GM19238 (cell line): ENCODE results near the gene GRID1.
"Not testable (repeated sequence)": the region's sequence is repeated elsewhere in the genome, so short reads cannot be mapped to it uniquely, and the experiment has no call there.

Source experiments
- DNase-seq: peaks from one replicate; pipeline ENCODE4 v3.0.0; 2011; ENCODE audit warnings: low spot score; ENCODE audit not compliant: insufficient read length

The GRID1 gene

DNA sequence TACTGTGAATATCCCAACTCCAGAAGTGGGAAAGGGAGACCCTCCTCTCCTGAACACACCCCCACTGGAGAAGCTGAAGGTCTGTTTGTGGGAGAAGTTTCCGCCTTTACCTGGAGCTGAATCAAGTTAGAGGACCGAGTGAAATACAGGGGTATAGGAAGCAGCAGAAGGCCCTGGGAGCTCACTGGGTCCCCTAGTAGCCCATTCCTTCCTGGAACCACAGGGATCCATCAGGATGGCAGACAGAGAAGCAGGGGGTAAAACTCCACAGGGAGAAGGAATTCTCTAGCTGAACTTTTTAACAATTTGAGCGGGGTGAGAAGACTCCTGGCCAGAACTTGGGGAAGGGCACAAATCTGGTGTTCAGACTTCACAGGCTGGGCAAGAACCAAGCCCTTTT is 275.8 kb downstream of the GRID1 start:
- DNase-seq: no peak

DNA sequence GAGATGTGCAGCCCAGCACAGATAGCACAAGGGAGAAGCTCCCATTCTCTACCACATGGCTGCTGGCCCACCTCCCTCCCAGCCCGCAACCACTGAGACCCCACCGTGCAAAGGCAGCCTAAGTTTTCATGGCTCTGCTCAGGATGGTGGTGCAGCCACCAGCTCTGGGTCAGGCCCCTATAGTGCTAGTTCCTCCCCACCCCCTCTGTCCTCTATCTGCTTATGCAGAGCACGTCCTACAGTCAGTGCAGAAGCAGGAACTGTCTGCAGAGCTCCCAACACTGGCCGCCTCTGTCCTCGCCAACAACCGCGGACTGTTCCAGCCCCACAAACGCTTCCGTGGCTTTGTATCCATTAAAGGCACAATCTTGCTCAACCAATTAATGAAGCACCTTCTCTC is 278.9 kb downstream of the GRID1 start:
- no peak for DNase-seq

DNA sequence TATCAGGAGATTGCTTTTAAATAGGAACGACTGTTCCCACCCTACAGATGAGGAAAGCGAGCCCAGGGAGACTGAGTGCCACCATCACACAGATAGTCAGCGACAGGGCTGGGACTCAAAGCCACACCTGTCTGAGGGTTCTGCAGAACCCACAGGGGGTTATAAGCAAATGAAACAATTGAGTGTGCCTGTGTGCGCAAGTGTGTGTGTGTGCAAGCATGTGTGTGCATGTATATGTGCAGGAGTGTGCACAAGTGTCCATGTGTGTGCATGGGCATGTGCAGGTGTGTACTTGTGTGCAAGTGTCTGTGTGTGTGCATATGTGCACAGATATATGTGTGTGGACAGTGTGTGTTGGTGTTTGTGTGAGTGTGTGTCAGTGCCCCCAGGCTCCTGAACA is 280.2 kb downstream of the GRID1 start:
- DNase-seq: no peak

GRCh38 chr10:86085686-86086085 is 280.9 kb downstream of the GRID1 start:
- no peak for DNase-seq

GRCh38 chr10:86085136-86085535 is 281.5 kb downstream of the GRID1 start:
- no peak for DNase-seq

GRCh38 chr10:86084585-86084984 is 282.0 kb downstream of the GRID1 start:
- DNase-seq: no peak

- no peak for DNase-seq
These were observed 282.9 kb downstream of the GRID1 start for GRCh38 chr10:86083664-86084175.

DNA sequence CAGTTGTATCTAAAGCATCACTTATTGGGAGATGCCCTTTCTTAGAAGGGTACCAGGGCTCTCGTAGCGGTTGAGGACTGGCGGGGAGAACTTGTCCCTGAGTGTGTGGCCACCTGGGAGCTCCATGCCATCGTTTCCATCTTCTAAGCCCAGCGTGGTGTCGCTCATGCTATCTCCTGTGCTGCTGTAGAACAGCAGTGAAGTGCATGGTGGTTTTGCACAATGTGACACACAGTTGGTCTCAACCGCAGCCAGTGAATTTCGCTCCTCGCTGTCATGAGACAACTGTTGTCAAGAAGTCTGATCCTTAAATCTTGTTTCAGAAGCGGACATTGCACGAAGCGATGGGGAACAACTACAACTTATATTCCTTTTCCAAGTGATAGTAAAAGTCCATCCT is 283.4 kb downstream of the GRID1 start:
- no peak for DNase-seq

GRCh38 chr10:86082556-86082955 is 284.0 kb downstream of the GRID1 start:
- no peak for DNase-seq

DNA sequence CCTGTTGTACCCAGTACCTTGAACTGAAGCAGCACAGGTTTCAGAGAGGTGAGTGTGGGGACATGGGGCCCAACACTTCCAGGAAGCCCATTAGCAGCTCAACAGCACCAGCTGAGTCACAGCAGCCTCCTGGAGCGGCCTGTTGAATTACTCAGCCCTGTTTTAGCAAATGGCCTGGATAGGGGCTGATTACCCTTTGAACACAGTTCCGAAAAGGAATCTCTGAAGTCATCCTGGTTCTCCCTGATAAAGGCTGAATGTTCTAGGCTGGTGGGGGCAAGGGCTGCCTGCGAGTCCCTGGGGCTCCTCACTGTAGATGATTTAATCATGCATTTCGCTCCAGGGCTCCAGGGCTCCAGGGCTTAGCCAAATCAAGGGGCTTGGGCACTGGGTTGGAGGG is 287.5 kb downstream of the GRID1 start:
- DNase-seq: no peak

DNA sequence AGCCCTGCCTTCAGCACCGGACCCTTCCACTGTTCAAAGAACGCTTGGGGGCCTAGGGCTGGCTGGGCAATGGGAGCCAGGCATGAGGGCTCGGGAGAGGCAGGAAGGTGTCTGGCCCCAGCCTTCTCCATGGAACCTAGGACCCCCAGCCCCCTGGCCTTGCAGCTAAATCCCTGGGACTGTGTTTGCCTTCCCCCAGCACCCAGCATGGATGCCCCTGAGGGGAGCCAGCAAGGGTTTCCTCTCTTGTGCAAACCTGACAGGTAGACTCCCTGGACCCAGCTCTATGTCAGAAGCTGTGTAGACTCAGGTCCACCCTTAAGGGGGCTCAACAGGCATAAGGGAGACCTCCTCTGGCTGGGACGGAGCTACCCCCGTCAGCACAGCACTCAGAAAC is 288.0 kb downstream of the GRID1 start:
- DNase-seq: no peak

GRCh38 chr10:86077871-86078638 is 288.5 kb downstream of the GRID1 start:
- no peak for DNase-seq

DNA sequence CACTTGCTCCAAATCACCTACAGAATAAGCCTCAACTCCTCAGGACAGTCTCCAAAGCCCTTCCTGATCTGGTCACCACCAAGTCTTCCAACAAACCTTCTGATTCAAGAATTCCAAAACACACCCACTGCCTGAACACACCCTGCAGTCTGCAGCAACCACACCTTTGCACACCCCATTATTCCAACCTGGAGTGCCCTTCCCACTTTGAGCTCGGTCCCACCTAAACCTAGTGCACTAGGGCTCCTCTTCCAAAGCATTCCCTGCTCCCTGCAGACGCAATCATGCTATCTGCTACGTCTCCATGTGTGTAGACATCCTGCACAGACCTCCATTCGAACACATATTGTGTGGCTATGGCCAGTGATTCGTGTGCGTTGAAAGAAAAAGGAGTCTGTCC is 289.3 kb downstream of the GRID1 start:
- no peak for DNase-seq

DNA sequence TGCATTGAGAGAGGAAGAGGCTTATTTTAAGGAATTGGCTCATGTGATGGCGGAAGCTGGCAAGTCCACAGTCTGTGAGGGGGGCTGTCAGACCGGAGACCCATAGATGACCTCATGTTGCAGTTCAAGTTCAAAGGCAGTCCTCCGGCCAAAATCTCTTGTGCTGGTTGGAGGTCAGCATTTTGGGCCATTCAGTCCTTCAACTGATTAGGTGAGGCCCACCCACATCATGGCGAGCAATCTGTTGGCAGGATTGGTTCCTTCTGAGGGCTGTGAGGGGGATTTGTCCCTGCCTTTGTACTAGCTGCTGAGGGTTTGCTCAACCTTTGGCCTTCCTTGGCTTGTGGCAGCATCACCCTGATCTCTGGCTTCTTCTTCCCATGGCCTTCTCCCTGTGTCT is 290.1 kb downstream of the GRID1 start:
- DNase-seq: not testable (repeated sequence)

DNA sequence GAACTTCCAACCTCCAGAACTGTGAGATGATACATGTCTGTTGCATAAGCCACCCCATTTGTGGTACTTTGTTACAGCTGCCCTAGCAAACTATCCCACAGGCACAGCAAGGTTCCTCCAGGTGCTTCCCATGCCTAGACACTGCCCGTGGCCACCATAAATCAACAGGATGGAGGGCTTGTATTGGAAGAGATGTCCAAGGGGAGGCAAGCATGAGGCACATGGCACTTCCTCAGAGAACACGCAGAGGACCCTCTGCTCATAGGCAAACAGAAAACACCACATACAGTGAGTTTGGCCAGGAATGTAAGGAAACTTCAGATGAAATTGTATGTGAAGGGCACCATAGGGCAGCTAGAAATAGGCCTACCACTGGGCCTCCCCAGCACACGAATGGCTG is 291.1 kb downstream of the GRID1 start:
- no peak for DNase-seq

GRCh38 chr10:86074294-86074693 is 292.3 kb downstream of the GRID1 start:
- no peak for DNase-seq

GRCh38 chr10:86073199-86073977 is 293.2 kb downstream of the GRID1 start:
- no peak for DNase-seq

DNA sequence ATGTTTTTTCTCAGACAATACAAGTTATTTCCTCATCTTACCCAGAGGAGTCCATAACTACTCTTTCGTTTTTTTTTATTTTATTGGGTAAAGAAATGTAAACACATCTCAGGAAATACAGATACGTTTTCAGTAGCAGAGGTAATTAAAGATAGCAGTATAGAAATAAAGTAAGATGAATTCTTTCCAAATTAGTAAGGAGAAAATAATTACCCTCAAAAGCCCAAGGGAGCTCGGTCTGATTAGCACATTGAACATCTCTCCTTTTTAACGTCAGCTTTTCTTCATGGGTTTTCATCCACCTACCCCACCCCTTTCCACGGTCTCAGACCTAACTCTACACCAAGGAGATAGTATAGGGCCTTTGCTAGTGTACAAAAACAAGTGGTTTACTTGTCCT is 294.2 kb downstream of the GRID1 start:
- no peak for DNase-seq

DNA sequence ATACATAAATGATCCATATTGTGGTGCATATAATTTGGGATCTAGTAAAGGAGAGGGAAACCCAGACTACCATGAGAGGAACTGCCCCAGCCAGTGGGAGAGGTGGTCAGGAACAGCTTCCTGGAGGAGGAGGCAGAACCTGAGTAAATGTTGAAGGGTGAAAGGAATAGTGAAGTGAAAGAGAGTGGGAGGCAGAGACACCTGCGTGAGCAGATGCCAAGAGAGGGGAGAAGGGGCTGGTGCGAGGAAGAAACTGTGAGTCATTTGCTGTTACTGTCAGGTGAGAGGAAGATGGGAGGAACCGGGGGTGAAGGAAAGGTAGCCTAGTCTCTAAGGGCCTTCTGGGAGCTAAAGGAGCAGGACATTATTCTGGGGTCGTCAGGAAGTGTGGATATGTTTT is 294.8 kb downstream of the GRID1 start:
- no peak for DNase-seq

DNA sequence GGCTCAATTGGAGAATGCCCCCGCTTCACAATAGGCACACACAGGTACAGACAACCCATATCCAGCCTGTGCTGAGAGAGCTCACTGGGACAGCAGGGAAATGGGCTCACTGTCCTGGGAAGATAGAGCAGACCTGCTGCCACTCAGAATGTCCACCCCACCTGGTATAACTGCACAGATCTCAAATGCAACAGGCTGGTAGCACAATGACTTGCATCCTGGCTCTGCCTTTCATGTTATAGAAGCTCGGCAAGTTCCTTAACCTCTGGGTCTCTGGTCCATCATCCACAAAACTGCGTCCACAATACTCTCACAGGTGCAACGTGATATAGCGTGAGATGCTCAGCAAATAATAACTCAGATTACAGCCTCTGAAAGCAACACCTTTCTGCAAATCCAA is 295.4 kb downstream of the GRID1 start:
- no peak for DNase-seq

DNA sequence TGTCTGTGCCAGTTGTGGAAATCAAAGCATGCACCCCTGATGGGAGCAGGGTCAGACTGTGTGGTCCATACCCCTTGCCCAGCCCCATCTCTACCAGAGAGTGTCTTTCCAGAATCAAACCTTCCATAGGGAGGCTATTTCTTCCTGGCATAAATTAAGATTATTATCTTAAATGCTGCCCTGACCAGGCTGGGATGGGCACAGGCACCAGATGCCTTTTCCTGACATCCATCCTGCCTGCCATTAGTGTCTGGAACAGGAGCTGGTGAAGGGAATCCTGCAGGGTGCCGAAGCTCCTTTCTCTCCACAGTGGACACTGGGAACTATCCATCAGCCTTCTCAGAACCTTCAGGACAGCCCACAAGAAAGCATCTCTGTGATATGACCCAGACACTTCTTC is 296.3 kb downstream of the GRID1 start:
- DNase-seq: no peak

DNA sequence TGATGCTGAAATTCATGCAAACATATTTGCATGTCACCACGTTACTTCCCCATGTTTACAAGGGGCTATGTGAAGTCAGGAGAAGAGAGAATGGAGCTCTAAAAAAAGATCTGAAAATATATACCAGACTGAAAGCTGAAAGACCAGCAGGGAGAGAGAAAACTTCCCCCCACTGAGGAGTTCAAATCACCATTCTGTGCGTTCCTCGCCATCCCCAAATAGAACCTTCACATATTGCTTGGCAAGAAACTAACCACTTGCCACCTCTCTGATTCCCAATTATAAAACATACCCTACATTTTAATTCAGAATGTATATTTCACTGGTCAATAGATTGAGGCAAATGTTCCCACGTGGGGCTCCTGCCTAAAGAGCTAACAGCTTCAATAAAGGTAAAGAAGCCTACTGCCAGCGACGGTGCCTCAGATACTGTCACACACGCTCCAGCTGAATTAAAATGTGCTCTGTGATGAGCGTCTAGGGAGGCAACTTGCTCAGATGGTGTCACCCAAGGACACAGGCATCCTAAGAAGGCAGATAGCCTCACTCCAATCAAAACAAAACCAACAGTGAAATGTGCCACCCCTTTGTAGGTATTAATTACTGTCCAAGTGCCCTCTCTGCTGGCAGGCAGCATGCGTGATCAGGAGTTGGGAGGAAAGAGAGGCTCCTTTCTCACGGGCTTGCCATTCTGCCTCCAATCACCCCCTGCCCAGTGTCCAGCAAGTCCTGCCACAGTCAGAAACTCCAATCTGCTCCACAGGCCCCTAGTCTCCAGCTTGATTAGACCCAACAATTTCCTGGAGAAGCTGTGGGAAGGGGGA is 298.2 kb downstream of the GRID1 start:
- no peak for DNase-seq
